RWPE1 (cell line): Measurements from ENCODE around the gene AKT3.
A peak's percentile ranks its signal among the peaks of the same experiment; 100 is the strongest.

Experiments
- CTCF ChIA-PET: fragments of 350-600 bp; sonication (Branson Sonifier 250); formaldehyde crosslinking; extraction: SDS; loops from one replicate; lab custom pipeline; 2021; lab: Yijun Ruan, JAX
- POLR2A ChIA-PET: fragments of 400-600 bp; formaldehyde crosslinking; extraction: SDS; loops from one replicate; lab custom pipeline; 2020; ENCODE audit warnings: antibody characterized with exemption; ENCODE audit not compliant: low non-redundant PET; lab: Yijun Ruan, JAX
- DNase-seq: peaks from one replicate; pipeline ENCODE4 v3.0.0; 2012; ENCODE audit warnings: low spot score
- H3K27ac ChIP-seq: fragments of 450-650 bp; 2 replicates; pipeline ENCODE4 v1.5.1; 2017
- TF ChIP-seq, protein P1 (sequence below): fragments of 450-650 bp; conservative IDR thresholded peaks from 2 replicates; pipeline ENCODE4 v1.5.1; 2017; ENCODE audit warnings: low read depth, mild to moderate bottlenecking

Gene AKT3

GRCh38 chr1:243455760-243456651 lies 394.0 kb downstream of the AKT3 start:
- DNase-seq = no peak
- no peak overlapping the region for H3K27ac ChIP-seq
- TF ChIP-seq, protein P1, sequence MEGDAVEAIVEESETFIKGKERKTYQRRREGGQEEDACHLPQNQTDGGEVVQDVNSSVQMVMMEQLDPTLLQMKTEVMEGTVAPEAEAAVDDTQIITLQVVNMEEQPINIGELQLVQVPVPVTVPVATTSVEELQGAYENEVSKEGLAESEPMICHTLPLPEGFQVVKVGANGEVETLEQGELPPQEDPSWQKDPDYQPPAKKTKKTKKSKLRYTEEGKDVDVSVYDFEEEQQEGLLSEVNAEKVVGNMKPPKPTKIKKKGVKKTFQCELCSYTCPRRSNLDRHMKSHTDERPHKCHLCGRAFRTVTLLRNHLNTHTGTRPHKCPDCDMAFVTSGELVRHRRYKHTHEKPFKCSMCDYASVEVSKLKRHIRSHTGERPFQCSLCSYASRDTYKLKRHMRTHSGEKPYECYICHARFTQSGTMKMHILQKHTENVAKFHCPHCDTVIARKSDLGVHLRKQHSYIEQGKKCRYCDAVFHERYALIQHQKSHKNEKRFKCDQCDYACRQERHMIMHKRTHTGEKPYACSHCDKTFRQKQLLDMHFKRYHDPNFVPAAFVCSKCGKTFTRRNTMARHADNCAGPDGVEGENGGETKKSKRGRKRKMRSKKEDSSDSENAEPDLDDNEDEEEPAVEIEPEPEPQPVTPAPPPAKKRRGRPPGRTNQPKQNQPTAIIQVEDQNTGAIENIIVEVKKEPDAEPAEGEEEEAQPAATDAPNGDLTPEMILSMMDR = no peak
- ChIA-PET CTCF (no interaction called here), POLR2A (no interaction called here)

- no peak for DNase-seq
- ChIA-PET CTCF (interaction anchor here (0.5 kb wide), 1 partner anchor 12 kb away, joined by 5 read pairs; no protein-coding TSS in a partner anchor), POLR2A (no interaction called here)
- H3K27ac ChIP-seq = no peak overlapping the region
- TF ChIP-seq, protein P1 = no peak
Observed at GRCh38 chr1:243454328-243454997, 395.6 kb downstream of the AKT3 start.

DNA sequence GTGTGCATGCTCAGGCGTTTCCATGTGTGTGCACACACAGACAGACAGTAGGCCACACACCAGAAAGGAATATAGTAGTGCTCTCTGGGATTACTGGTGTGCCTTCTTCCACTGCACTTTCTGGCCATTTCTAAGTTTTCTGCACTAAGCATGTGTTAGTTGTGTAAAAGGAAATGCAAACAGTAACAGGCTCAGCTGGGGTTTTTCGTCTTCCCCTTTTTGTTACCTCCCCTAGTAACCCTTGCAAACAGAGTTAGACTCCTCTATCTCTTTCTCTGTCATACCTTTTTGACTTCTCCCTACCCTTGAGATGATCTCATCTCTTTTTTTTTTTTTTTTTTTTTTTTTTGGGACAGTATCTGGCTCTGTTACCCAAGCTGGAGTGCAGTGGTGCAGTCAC lies 398.0 kb downstream of the AKT3 start:
- no peak overlapping the region for H3K27ac ChIP-seq
- POLR2A ChIA-PET = no interaction called here
- CTCF ChIA-PET = no interaction called here
- TF ChIP-seq, protein P1 = no peak
- no peak for DNase-seq

GRCh38 chr1:243449373-243449772 lies 400.7 kb downstream of the AKT3 start:
- no peak for DNase-seq
- TF ChIP-seq, protein P1 = no peak
- no peak overlapping the region for H3K27ac ChIP-seq
- ChIA-PET POLR2A (no interaction called here), CTCF (no interaction called here)

DNA sequence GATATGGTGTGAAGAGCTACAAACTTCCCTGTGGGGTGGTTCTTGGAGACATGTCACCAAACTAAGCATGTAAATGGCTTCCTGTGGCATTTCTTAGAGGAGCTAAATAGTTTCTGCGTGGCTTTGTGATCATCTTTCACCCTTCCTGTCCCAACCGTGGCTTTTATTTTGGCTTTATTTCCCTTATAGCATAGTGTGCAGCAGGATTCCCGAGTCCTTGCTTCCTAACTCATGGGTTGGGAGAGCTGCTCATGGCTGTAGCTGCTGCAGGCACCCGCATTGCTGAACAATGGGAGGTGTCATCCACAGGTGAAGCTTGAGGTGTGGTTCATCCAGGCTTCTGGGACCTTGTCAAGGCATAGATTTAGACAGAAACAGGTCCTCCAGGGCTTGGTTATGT lies 402.2 kb downstream of the AKT3 start:
- no peak for DNase-seq
- TF ChIP-seq, protein P1 = no peak
- ChIA-PET POLR2A (no interaction called here), CTCF (no interaction called here)
- H3K27ac ChIP-seq = no peak overlapping the region

DNA sequence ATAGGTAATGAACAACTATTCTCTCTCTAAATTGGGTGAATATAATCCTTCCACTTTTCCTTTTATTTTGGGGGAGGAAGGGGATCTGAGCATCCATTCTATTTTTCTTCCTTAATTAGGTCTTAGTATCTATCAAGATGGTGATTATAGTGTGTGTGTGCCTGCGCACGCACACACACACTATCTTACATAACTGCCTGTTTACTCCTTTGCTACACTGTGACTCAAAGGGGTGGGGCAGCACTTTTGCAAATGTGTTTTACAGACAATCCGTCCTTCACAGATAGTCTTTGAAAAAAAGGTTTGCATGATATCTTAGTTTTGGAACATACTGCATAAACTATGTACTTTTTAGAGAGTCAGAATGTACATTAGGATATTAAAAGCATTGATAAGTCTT lies 402.7 kb downstream of the AKT3 start:
- TF ChIP-seq, protein P1 = no peak
- DNase-seq = peak; percentile 53
- no peak overlapping the region for H3K27ac ChIP-seq
- ChIA-PET POLR2A (no interaction called here), CTCF (no interaction called here)
